Peyer's patch (tissue), 4 donors: ENCODE results near the gene LCE2B.
"Not testable (repeated sequence)": the region's sequence is repeated elsewhere in the genome, so short reads cannot be mapped to it uniquely, and the experiment has no call there.

Experiments
- POLR2A ChIP-seq, 2 donors: fragments of 450-650 bp; IDR thresholded peaks; one replicate each; pipeline ENCODE4 v1.5.1; 2017; ENCODE audit warnings: antibody characterized with exemption in 2 of 2, mild to moderate bottlenecking in 2 of 2, moderate library complexity in 2 of 2
- TF ChIP-seq, protein P1 (sequence below), 6 experiments: fragments of 450-650 bp in 4 of 6; fragments of 200-600 bp in 2 of 6; sonication (generic) in 1 of 6; IDR thresholded peaks; one replicate each; pipeline ENCODE4 v1.5.1; 2017 to 2019; ENCODE audit warnings: antibody characterized with exemption in 6 of 6, mild to moderate bottlenecking in 3 of 6, moderate library complexity in 1 of 6

DNA sequence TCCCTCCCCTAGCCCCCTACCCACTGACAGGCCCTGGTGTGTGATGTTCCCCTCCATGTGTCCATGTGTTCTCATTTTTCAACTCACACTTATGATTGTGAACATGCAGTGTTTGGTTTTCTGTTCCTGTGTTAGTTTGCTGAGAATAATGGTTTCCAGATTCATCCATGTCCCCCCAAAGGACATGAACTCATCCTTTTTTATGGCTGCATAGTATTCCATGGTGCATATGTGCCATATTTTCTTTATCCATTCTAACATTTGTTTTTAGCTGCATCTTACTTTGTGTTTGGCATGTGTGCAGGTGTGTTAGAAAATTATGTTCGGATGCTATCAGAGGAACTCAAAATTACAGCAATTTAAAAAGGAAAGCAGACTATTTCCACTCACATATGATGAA, 19.8 kb upstream of the LCE2B start:
- TF ChIP-seq, protein P1, sequence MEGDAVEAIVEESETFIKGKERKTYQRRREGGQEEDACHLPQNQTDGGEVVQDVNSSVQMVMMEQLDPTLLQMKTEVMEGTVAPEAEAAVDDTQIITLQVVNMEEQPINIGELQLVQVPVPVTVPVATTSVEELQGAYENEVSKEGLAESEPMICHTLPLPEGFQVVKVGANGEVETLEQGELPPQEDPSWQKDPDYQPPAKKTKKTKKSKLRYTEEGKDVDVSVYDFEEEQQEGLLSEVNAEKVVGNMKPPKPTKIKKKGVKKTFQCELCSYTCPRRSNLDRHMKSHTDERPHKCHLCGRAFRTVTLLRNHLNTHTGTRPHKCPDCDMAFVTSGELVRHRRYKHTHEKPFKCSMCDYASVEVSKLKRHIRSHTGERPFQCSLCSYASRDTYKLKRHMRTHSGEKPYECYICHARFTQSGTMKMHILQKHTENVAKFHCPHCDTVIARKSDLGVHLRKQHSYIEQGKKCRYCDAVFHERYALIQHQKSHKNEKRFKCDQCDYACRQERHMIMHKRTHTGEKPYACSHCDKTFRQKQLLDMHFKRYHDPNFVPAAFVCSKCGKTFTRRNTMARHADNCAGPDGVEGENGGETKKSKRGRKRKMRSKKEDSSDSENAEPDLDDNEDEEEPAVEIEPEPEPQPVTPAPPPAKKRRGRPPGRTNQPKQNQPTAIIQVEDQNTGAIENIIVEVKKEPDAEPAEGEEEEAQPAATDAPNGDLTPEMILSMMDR (IDR thresholded peaks at IDR 0.05): not testable (repeated sequence)
- TF ChIP-seq POLR2A (IDR thresholded peaks at IDR 0.05): not testable (repeated sequence)
